ENCODE results near the gene LHX3.

Gene LHX3

GRCh38 chr9:136185596-136186366 lies 19.1 kb downstream of the LHX3 start:
- H3K4me2 ChIP-seq (ENCODE audit: low read length) = no peak overlapping the region
- H2AFZ ChIP-seq (ENCODE audit: insufficient read depth, low read length, poor library complexity) = no peak overlapping the region
- no peaks in the 10 kb centered on the region for H3K4me1 ChIP-seq (ENCODE audit: control insufficient read depth in 1 of 2, insufficient read depth in 2 of 2, low read length in 2 of 2)
- H4K8ac ChIP-seq (ENCODE audit: low read depth, low read length) = no peak overlapping the region
- no peak overlapping the region for H4K12ac ChIP-seq (ENCODE audit: low read depth, low read length)
- H2BK12ac ChIP-seq (ENCODE audit: low read length) = no peak overlapping the region
- H3K14ac ChIP-seq (ENCODE audit: low read length) = no peak overlapping the region
- H3K79me2 ChIP-seq (ENCODE audit: control insufficient read depth, insufficient read depth, low read length, poor library complexity) = no peaks in the 10 kb centered on the region
- H2AK5ac ChIP-seq (ENCODE audit: low read length) = no peak overlapping the region
- H3K9me3 ChIP-seq (ENCODE audit: insufficient read depth, low read depth, low read length) = peaks cover 2% of the 10 kb centered on the region
- no peaks in the 10 kb centered on the region for H3K79me1 ChIP-seq (ENCODE audit: low read length)
- DNase-seq = no peak
- H3K27ac ChIP-seq (ENCODE audit: low read depth, low read length) = no peak overlapping the region
- H3K23ac ChIP-seq (ENCODE audit: low read length) = no peak overlapping the region
- H2BK120ac ChIP-seq (ENCODE audit: insufficient read depth, low read length, poor library complexity) = no peak overlapping the region
- H3K36me3 ChIP-seq (ENCODE audit: control insufficient read depth in 1 of 2, insufficient read depth in 2 of 2, low read length in 2 of 2) = no peaks in the 10 kb centered on the region
- no peak overlapping the region for H4K91ac ChIP-seq (ENCODE audit: low read depth, low read length)
- no peak overlapping the region for H3K4me3 ChIP-seq (ENCODE audit: low read depth, low read length)
- H2BK5ac ChIP-seq (ENCODE audit: low read depth, low read length, poor library complexity) = no peak overlapping the region
- no peaks in the 10 kb centered on the region for H3K27me3 ChIP-seq (ENCODE audit: insufficient read depth, low read length)
- H3K9ac ChIP-seq (ENCODE audit: low read length) = no peak overlapping the region
- H3K4ac ChIP-seq (ENCODE audit: low read depth, low read length) = no peak overlapping the region
- no CpG with 5 or more reads among the region's 32 CpGs for WGBS (ENCODE audit: extremely low coverage, insufficient coverage, insufficient read length)
- no peak overlapping the region for H3K18ac ChIP-seq (ENCODE audit: low read length)

DNA sequence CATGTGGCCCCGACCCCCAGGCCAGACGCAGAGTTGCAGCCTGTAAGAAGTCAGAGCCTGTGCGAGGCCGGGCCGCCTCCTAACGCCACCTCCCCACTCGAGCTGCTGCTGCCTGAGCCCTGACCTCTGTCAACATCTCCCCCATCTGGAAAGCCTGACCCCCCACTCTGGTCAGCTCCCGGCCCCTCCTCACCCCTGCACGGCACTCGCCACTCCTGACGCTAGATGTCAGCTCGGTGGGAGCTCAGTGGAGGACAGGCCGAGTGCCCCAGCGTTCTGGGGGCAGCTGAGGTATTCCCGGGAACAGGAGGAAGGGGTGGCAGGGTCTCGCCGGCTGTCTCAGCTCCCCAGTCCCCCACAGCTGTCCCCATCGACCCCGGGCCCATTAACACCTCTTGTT lies 19.9 kb downstream of the LHX3 start:
- no peak overlapping the region for H3K14ac ChIP-seq (ENCODE audit: low read length)
- H3K18ac ChIP-seq (ENCODE audit: low read length) = no peak overlapping the region
- H3K4ac ChIP-seq (ENCODE audit: low read depth, low read length) = no peak overlapping the region
- H4K8ac ChIP-seq (ENCODE audit: low read depth, low read length) = no peak overlapping the region
- no peaks in the 10 kb centered on the region for H3K27me3 ChIP-seq (ENCODE audit: insufficient read depth, low read length)
- no peak overlapping the region for H3K9ac ChIP-seq (ENCODE audit: low read length)
- H3K79me2 ChIP-seq (ENCODE audit: control insufficient read depth, insufficient read depth, low read length, poor library complexity) = no peaks in the 10 kb centered on the region
- H3K4me2 ChIP-seq (ENCODE audit: low read length) = no peak overlapping the region
- no CpG with 5 or more reads among the region's 19 CpGs for WGBS (ENCODE audit: extremely low coverage, insufficient coverage, insufficient read length)
- no peak overlapping the region for H2BK12ac ChIP-seq (ENCODE audit: low read length)
- DNase-seq = no peak
- no peak overlapping the region for H2AFZ ChIP-seq (ENCODE audit: insufficient read depth, low read length, poor library complexity)
- H3K4me1 ChIP-seq (ENCODE audit: control insufficient read depth in 1 of 2, insufficient read depth in 2 of 2, low read length in 2 of 2) = no peaks in the 10 kb centered on the region
- no peak overlapping the region for H3K4me3 ChIP-seq (ENCODE audit: low read depth, low read length)
- H3K36me3 ChIP-seq (ENCODE audit: control insufficient read depth in 1 of 2, insufficient read depth in 2 of 2, low read length in 2 of 2) = no peaks in the 10 kb centered on the region
- H2BK120ac ChIP-seq (ENCODE audit: insufficient read depth, low read length, poor library complexity) = no peak overlapping the region
- H2BK5ac ChIP-seq (ENCODE audit: low read depth, low read length, poor library complexity) = no peak overlapping the region
- no peak overlapping the region for H4K12ac ChIP-seq (ENCODE audit: low read depth, low read length)
- H4K91ac ChIP-seq (ENCODE audit: low read depth, low read length) = no peak overlapping the region
- no peak overlapping the region for H3K27ac ChIP-seq (ENCODE audit: low read depth, low read length)
- no peaks in the 10 kb centered on the region for H3K79me1 ChIP-seq (ENCODE audit: low read length)
- H2AK5ac ChIP-seq (ENCODE audit: low read length) = no peak overlapping the region
- no peaks in the 10 kb centered on the region for H3K9me3 ChIP-seq (ENCODE audit: insufficient read depth, low read depth, low read length)
- H3K23ac ChIP-seq (ENCODE audit: low read length) = no peak overlapping the region

- H3K27ac ChIP-seq (ENCODE audit: low read depth, low read length) = no peak overlapping the region
- H2AK5ac ChIP-seq (ENCODE audit: low read length) = no peak overlapping the region
- H3K14ac ChIP-seq (ENCODE audit: low read length) = no peak overlapping the region
- no peak for DNase-seq
- H2BK5ac ChIP-seq (ENCODE audit: low read depth, low read length, poor library complexity) = no peak overlapping the region
- H3K4me2 ChIP-seq (ENCODE audit: low read length) = no peak overlapping the region
- no peak overlapping the region for H4K12ac ChIP-seq (ENCODE audit: low read depth, low read length)
- H2AFZ ChIP-seq (ENCODE audit: insufficient read depth, low read length, poor library complexity) = no peak overlapping the region
- H3K79me2 ChIP-seq (ENCODE audit: control insufficient read depth, insufficient read depth, low read length, poor library complexity) = no peaks in the 10 kb centered on the region
- no peak overlapping the region for H2BK12ac ChIP-seq (ENCODE audit: low read length)
- H3K79me1 ChIP-seq (ENCODE audit: low read length) = no peaks in the 10 kb centered on the region
- H2BK120ac ChIP-seq (ENCODE audit: insufficient read depth, low read length, poor library complexity) = no peak overlapping the region
- no peak overlapping the region for H3K23ac ChIP-seq (ENCODE audit: low read length)
- H3K4me1 ChIP-seq (ENCODE audit: control insufficient read depth in 1 of 2, insufficient read depth in 2 of 2, low read length in 2 of 2) = no peaks in the 10 kb centered on the region
- no peaks in the 10 kb centered on the region for H3K27me3 ChIP-seq (ENCODE audit: insufficient read depth, low read length)
- no peak overlapping the region for H3K9ac ChIP-seq (ENCODE audit: low read length)
- no peaks in the 10 kb centered on the region for H3K36me3 ChIP-seq (ENCODE audit: control insufficient read depth in 1 of 2, insufficient read depth in 2 of 2, low read length in 2 of 2)
- H4K8ac ChIP-seq (ENCODE audit: low read depth, low read length) = no peak overlapping the region
- H3K4me3 ChIP-seq (ENCODE audit: low read depth, low read length) = peak overlapping the region; percentile 20
- no CpG with 5 or more reads among the region's 18 CpGs for WGBS (ENCODE audit: extremely low coverage, insufficient coverage, insufficient read length)
- no peak overlapping the region for H3K18ac ChIP-seq (ENCODE audit: low read length)
- no peak overlapping the region for H3K4ac ChIP-seq (ENCODE audit: low read depth, low read length)
- no peaks in the 10 kb centered on the region for H3K9me3 ChIP-seq (ENCODE audit: insufficient read depth, low read depth, low read length)
- H4K91ac ChIP-seq (ENCODE audit: low read depth, low read length) = no peak overlapping the region
These were observed 22.0 kb downstream of the LHX3 start for GRCh38 chr9:136182850-136183422.

DNA sequence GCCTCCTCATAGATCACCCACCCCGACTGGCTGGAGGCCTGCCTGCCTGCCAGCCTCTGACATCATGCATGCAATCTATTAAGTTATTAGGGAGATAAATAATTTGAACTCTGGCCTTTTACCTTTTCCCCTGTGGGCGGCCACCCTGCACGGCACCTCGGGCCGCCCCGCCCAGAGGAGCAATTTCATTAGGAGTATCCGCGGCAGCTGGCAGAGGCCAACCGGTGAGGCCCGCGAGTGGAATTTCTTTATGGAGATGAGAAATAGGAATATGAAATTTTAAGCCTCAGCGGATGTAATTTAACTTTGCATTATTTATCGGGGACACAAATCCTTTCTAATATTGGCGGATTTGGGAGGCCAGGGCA lies 22.5 kb downstream of the LHX3 start:
- H3K79me2 ChIP-seq (ENCODE audit: control insufficient read depth, insufficient read depth, low read length, poor library complexity) = no peaks in the 10 kb centered on the region

More for the DNA sequence above, 22.5 kb downstream of the LHX3 start:
- H3K4me3 ChIP-seq (ENCODE audit: low read depth, low read length) = no peak overlapping the region
- H2BK12ac ChIP-seq (ENCODE audit: low read length) = no peak overlapping the region
- H3K4me1 ChIP-seq (ENCODE audit: control insufficient read depth in 1 of 2, insufficient read depth in 2 of 2, low read length in 2 of 2) = no peaks in the 10 kb centered on the region
- no peak overlapping the region for H3K4me2 ChIP-seq (ENCODE audit: low read length)
- H2BK120ac ChIP-seq (ENCODE audit: insufficient read depth, low read length, poor library complexity) = no peak overlapping the region
- no peak overlapping the region for H3K27ac ChIP-seq (ENCODE audit: low read depth, low read length)
- H3K4ac ChIP-seq (ENCODE audit: low read depth, low read length) = no peak overlapping the region
- WGBS (ENCODE audit: extremely low coverage, insufficient coverage, insufficient read length) = no CpG with 5 or more reads among the region's 14 CpGs
- H3K27me3 ChIP-seq (ENCODE audit: insufficient read depth, low read length) = no peaks in the 10 kb centered on the region
- no peak for DNase-seq
- no peak overlapping the region for H3K14ac ChIP-seq (ENCODE audit: low read length)
- no peak overlapping the region for H4K8ac ChIP-seq (ENCODE audit: low read depth, low read length)
- no peak overlapping the region for H3K9ac ChIP-seq (ENCODE audit: low read length)
- H4K91ac ChIP-seq (ENCODE audit: low read depth, low read length) = no peak overlapping the region
- H3K9me3 ChIP-seq (ENCODE audit: insufficient read depth, low read depth, low read length) = no peaks in the 10 kb centered on the region
- H3K36me3 ChIP-seq (ENCODE audit: control insufficient read depth in 1 of 2, insufficient read depth in 2 of 2, low read length in 2 of 2) = no peaks in the 10 kb centered on the region
- H3K79me1 ChIP-seq (ENCODE audit: low read length) = no peaks in the 10 kb centered on the region
- H3K23ac ChIP-seq (ENCODE audit: low read length) = no peak overlapping the region
- no peak overlapping the region for H3K18ac ChIP-seq (ENCODE audit: low read length)
- no peak overlapping the region for H2AK5ac ChIP-seq (ENCODE audit: low read length)
- H4K12ac ChIP-seq (ENCODE audit: low read depth, low read length) = no peak overlapping the region
- no peak overlapping the region for H2AFZ ChIP-seq (ENCODE audit: insufficient read depth, low read length, poor library complexity)
- H2BK5ac ChIP-seq (ENCODE audit: low read depth, low read length, poor library complexity) = no peak overlapping the region
